ENCODE results near the gene HAUS8. TPM values are rescaled to one million over a fixed set of nuclear protein-coding genes. Genes with fewer than 3 reads are reported as not detected.
A peak's percentile ranks its signal among the peaks of the same experiment; 100 is the strongest.

HAUS8 gene
- total and polyA plus RNA-seq, 2 of the 4 experiments (the other 2 are of a cell fraction): 3.4 to 14.2 TPM

- ATAC-seq (ENCODE audit: low read depth) (peak; percentile 92), DNase-seq (peak; percentile 73)
- no peak overlapping the region for H3K23ac ChIP-seq (ENCODE audit: low read depth, low read length)
- H4K8ac ChIP-seq (ENCODE audit: low read depth in 2 of 2, low read length in 2 of 2): peak overlapping the region in 1 of 2 experiments; percentile 43; a peak in 1 of 4 replicates
- H3K56ac ChIP-seq (ENCODE audit: extremely low read depth, insufficient read depth, low read length): no peak overlapping the region
- 40% methylated on average over 3 of the region's 18 CpGs; no CpG with 5 or more reads in 1 of the 2 experiments for WGBS, 2 experiments (ENCODE audit: extremely low coverage in 2 of 2, insufficient read length in 1 of 2)
- H3K14ac ChIP-seq (replicated peaks; ENCODE audit: low read depth, low read length): no peak overlapping the region
- no peak overlapping the region for H2BK20ac ChIP-seq (ENCODE audit: low read depth, low read length)
- no peak overlapping the region for H2BK15ac ChIP-seq (ENCODE audit: low read depth, low read length)
- no peaks in the 10 kb centered on the region for H3K27me3 ChIP-seq (ENCODE audit: control insufficient read depth, insufficient read depth, low read length)
- peak overlapping the region; percentile 15; the same call in 1 of the 2 replicates for H4K5ac ChIP-seq (ENCODE audit: low read depth, low read length)
- H2BK5ac ChIP-seq (ENCODE audit: low read depth, low read length, poor library complexity, severe bottlenecking): no peak overlapping the region
- no peak overlapping the region; the same call in 1 of the 2 replicates for H3K4ac ChIP-seq (ENCODE audit: low read depth, low read length)
- no TSS peak for BruUV-seq (replicated peaks)
- no peaks in the 10 kb centered on the region for H4K20me1 ChIP-seq (ENCODE audit: insufficient read depth, low read length)
- dilution Hi-C loops (cut with HindIII; ENCODE audit: low sequenced_read_pairs, unreplicated experiment) (no loop called here), intact Hi-C loops (cut with micrococcal nuclease) (no loop called here), in situ Hi-C loops (cut with MboI; ENCODE audit: low sequenced_read_pairs) (loop anchor here (5.0 kb wide), 1 partner anchor 277 kb away; no protein-coding TSS in a partner anchor)
- peaks cover 6% of the 10 kb centered on the region for H3K4me1 ChIP-seq (ENCODE audit: control insufficient read depth, insufficient read depth, low read length)
- H3K27ac ChIP-seq (ENCODE audit: insufficient read depth, low read length): no peak overlapping the region
- CTCF ChIA-PET: interaction anchor here (1.1 kb wide), 1 partner anchor 279 kb away, joined by 3 read pairs; no protein-coding TSS in a partner anchor
- 0 out of 4 replicates have a peak, but pooled peaks cover 0 to 3% of the 10 kb centered on the region in 2 experiments for H3K79me1 ChIP-seq (ENCODE audit: low read depth in 1 of 2, low read length in 2 of 2)
- H3K4me3 ChIP-seq (ENCODE audit: insufficient read depth, low read depth, low read length): no peak overlapping the region
- H2AK9ac ChIP-seq (replicated peaks; ENCODE audit: low read depth, low read length, poor library complexity): peak overlapping the region; percentile 76
- H2BK120ac ChIP-seq (ENCODE audit: low read depth, low read length): no peak overlapping the region
- H3K9me3 ChIP-seq (ENCODE audit: control insufficient read depth, insufficient read depth, low read length): no peaks in the 10 kb centered on the region
- no peak overlapping the region for H3K18ac ChIP-seq (ENCODE audit: low read depth, low read length)
- no peak overlapping the region for H3K4me2 ChIP-seq (ENCODE audit: low read depth, low read length)
- H2AK5ac ChIP-seq (ENCODE audit: low read depth, low read length): no peak overlapping the region; the same call in 1 of the 2 replicates
- H4K91ac ChIP-seq (ENCODE audit: insufficient read depth, low read depth, low read length): no peak overlapping the region
- TF ChIP-seq SMC3 (IDR thresholded peaks at IDR 0.05; ENCODE audit: low read depth, low read length) (no peak), RAD21 (IDR thresholded peaks at IDR 0.05; ENCODE audit: low read length) (no peak), RFX5 (IDR thresholded peaks at IDR 0.05; ENCODE audit: low read depth, low read length) (no peak), CEBPB (IDR thresholded peaks at IDR 0.05; ENCODE audit: low read depth, low read length) (no peak), POLR2A (IDR thresholded peaks at IDR 0.05; ENCODE audit: low read depth, low read length) (no peak), FOS (IDR thresholded peaks at IDR 0.05; ENCODE audit: low read depth, low read length) (0 out of 2 replicates have a peak, but pooled peaks have one; percentile 14)
- peak overlapping the region; percentile 86 for H2AFZ ChIP-seq (replicated peaks; ENCODE audit: low read length, poor library complexity)
- peaks cover 10% of the 10 kb centered on the region for H3K36me3 ChIP-seq (ENCODE audit: control insufficient read depth, insufficient read depth, low read length)
- H3K9me1 ChIP-seq (ENCODE audit: insufficient read depth, low read length): peaks cover 5% of the 10 kb centered on the region; the same call in 1 of the 2 replicates
- POLR2A ChIA-PET (ENCODE audit: unreplicated experiment): interaction anchor here (0.5 kb wide), 1 partner anchor 120 kb away, joined by 6 read pairs; no protein-coding TSS in a partner anchor
- H3K9ac ChIP-seq (ENCODE audit: low read depth, low read length): no peak overlapping the region
Measured at GRCh38 chr19:17049711-17050280, 25.5 kb downstream of the HAUS8 start.
